HG02852 (cell line): ENCODE measurements around the gene ACTRT2.

Experiments used
- ATAC-seq: cut with Tn5 transposase; IDR thresholded peaks from one replicate; pipeline ENCODE4 v1.9.1; 2021; ENCODE audit warnings: mild to moderate bottlenecking, moderate library complexity; ENCODE audit not compliant: unreplicated experiment

The ACTRT2 gene

GRCh38 chr1:2983319-2983705, 38.0 kb upstream of the ACTRT2 start:
- ATAC-seq: no peak

GRCh38 chr1:2983706-2984398, 37.4 kb upstream of the ACTRT2 start:
- no peak for ATAC-seq

DNA sequence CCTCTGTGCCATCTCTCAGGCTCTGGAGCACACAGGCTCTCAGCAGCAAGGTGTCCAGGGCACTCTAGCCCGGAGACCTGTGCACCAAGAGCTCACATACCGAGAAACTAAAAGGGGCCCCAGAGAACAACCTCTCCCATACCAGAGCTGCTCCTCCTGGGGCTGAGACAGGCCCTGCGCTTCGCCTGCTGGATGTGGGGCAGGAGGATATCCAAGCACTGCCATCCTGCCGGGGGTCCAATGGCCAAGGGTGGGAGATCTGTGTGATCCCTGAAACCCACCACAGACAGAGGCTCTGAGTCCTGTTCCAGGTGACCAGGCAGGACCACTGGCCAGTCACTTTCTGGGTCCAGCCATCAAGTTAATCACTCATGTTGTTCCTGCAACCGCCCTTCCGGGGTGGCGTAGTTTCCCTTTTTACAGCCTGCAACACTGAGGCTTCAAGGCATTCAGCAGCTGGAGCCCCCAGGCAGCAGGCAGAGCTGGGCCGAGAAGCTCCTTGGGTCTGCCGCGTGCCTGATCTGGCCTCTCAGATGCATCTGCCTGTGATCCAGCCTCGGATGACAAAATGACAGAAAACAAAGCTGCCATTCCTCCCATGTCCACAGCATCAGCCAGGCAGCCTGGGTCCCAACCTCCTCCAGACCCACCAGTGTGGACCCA, 36.7 kb upstream of the ACTRT2 start:
- ATAC-seq: no peak

DNA sequence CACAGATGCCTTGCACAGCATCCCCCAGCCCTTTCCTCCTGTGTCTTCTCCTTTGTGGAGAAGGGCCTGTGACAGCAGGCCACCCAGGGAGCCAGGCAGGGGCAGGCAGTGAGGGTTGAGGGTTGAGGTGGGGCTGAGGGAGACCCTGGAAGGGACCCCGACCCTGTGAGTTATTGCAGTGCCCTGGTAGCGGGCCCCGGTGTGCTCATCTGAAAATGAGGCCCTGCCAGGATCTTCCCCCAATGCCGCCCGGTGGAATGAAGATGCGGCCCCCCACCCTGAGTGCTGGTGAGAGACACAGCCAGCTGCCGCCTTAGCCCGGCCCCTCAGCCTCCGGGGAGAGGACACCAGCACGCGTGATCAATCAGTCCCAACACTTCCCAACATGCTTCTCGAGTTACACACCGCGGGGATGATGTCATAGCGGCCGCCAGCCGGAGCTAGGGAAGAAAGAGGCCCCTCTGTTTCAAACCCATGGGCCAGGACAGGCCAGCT, 36.2 kb upstream of the ACTRT2 start:
- no peak for ATAC-seq

DNA sequence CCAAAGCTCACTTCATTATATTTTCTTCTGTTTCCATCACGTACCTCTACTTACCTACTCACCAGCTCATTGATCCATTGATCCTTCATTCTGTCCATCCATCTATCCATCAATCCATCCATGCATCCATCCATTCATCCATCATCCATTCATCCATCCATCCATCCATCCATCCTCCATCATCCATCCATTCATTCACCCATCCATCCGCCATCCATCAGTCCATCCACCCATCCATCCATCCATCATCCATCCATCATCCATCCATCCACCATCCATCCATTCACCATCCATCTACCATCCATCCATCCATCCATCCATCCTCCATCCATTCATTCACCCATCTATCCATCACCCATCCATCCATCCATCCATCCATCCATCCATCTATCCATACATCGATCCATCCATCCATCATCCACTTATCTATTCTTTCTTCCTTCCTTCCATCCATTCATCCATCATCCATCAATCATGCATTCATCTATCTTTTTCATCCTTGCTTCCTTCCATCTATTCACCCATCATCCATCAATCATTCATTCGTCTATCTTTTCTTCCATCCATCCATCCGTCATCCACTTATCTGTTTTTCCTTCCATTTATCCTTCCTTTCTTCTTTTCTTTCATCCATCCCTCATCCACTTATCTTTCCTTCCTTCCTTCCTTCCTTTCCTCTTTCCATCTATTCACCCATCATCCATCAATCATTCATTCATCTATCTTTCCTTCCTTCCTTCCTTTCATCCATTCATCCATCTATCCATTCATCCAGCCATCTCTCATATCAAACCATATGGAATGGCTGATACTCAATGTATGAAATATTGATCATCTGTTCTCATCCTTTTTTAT, 35.3 kb upstream of the ACTRT2 start:
- no peak for ATAC-seq

DNA sequence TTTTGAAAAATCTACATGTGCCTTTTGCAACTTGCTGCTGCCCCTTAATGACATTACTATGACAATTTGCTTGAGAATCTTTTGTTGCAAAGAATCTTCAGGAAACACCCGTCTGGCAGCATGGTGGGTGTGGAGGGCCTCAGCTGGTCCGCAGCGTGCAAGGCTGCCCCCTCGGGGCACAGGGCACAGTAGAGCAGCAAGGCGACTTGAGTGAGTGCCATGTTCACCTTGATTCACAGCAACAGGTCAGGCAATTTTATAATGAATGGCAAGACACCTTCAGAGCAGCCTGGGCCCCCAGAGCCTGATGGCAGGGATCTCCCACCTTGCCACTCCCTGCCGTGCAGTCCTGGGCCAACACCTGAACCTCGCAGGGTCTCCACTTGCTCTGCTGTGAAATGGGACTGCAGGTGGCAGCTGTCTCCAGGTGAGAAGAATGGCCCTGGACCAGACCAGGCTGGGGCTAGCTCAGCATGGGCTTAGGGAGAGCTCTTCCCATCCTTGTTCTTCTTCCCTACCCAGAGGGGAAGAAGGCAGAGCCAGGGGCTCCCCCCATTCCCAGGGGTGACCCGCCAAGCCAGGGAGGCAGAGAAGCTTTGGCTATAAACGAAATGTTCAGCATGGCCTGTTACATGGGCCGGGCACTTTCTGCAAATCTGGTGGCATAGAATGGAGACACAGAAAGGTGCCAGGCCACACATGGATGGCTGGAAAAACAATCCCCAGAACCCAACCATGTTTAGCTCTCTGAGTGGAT, 34.5 kb upstream of the ACTRT2 start:
- ATAC-seq: no peak

- ATAC-seq: no peak
Observed at GRCh38 chr1:2987773-2988172, 33.5 kb upstream of the ACTRT2 start.

- no peak for ATAC-seq
Observed at GRCh38 chr1:2988256-2988655, 33.0 kb upstream of the ACTRT2 start.

- no peak for ATAC-seq
Observed at GRCh38 chr1:2989185-2989584, 32.1 kb upstream of the ACTRT2 start.

- no peak for ATAC-seq
Observed at GRCh38 chr1:2989976-2990375, 31.3 kb upstream of the ACTRT2 start.

DNA sequence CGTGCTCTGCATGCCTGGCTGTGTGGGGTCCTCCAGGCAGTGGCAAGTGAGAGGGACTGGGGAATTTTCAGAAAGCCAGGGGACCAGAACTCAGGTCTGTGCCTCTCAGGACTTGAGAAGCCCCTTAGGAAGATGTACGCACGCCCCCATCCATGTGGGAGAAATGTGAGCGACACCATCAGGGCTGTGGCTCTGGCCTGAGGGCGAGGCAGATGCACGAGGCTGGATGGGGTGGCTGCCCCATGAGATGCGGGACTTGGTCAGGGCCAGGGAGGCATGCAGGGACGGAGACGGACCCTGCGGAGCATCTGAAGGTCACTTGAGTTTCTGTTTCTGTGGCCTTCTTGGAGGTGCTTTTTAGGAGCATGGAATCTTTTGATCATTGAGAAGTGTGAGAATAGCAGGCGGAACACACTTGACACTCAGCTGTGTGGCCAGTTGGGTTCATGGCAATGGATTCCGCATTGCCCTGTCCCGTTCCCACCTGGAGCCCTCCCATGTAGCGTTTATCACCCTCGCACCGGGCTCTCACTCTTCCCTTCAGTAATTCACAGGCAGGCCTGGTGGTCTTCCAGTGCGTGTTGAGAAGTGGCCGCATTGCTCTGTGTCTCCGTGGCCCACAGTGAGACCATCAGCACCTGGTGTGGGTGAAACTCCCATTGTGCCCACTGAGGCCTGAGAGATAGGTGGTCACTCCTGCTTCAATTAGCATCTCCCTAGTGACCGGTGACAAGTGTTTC, 30.7 kb upstream of the ACTRT2 start:
- ATAC-seq: no peak

GRCh38 chr1:2991753-2992495, 29.3 kb upstream of the ACTRT2 start:
- no peak for ATAC-seq

GRCh38 chr1:2998503-2999100, 22.7 kb upstream of the ACTRT2 start:
- no peak for ATAC-seq

DNA sequence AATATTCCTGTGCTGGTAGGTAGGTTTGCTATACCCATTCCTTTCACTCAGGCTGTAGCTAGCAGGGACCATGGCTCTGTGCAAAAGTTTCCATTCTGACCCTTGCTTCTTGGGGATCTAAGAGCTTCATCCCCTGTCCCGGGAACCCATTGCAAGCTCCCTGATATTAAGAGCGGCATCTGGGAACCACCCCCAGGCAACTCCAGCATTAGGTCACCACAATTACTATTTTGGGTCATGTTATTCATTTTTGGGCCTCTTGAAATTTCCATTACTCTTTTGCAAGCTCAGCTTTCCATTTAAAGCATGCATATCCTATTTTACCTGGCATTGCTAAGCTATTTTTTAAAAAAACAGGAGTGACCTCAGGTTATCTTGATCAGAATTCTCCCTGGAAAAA, 22.1 kb upstream of the ACTRT2 start:
- ATAC-seq: no peak

DNA sequence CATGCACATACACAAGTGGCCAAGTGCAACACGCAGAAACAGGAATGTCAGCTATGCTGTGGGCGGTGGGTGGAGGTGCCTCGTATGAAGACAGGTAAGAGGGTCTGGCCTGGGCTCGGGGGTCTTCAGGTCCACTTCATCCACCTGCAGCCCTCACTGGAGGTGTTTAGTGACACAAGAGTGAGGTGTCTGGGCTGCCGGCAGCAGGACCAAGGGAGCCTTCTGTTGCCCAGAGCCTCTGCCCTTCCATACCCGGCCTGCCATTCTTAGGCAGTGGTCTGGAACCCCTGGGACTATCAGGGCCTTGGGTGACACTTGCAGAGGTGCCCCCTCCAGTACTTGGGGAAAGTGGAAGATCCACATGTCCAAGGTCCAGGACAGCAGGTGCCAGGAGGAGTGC, 21.7 kb upstream of the ACTRT2 start:
- ATAC-seq: no peak

GRCh38 chr1:3000214-3000613, 21.1 kb upstream of the ACTRT2 start:
- ATAC-seq: no peak

DNA sequence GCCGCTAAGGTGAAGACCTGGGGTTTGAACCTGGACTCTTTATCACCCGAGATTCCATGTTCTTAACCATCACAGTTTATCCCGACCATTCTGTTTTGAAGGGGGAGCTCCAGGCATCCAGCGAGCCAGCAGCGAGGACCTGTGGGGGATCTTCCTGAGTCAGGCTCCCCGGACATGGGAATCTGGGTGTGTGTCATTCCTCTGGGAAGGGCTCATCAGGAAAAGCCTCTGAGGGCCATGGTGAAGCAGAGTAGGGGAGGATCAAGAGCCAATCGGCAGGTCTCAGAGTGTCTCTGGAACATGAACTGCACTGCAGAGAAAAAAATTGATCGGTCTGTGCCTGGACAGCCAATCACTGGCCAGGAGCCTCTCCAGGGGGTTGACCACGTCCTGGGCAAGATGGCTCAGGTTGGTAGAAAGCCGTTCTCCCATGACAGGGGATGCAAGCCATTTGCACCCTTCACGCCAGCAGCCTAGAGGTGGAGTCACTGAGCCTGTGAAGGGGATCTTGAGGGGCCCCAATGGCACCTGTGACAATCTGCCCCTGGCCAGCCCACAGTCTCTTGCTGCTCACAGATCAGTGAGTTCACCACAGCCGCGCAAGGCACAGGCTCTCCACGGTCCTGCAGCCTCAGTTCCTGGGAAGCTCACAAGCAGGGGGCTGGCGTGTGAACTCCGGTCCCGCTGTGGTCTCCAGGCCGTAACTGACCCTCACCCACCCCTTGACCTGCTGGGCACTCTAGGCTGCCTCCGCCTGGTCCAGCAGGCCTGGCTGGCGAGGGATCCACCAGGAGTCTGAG, 20.4 kb upstream of the ACTRT2 start:
- ATAC-seq: no peak
